GM10847 (cell line): ENCODE results near the gene ZDHHC11.

Experiments used
- POLR2A ChIP-seq: IDR thresholded peaks from 2 replicates; pipeline ENCODE4 v1.6.1; 2011; ENCODE audit not compliant: insufficient read length; ENCODE audit errors: extremely low read depth

Gene ZDHHC11

GRCh38 chr5:759111-759751 lies 91.6 kb downstream of the ZDHHC11 start:
- TF ChIP-seq POLR2A = no peak

GRCh38 chr5:758698-759053 lies 92.1 kb downstream of the ZDHHC11 start:
- TF ChIP-seq POLR2A = no peak

GRCh38 chr5:757931-758697 lies 92.7 kb downstream of the ZDHHC11 start:
- no peak for TF ChIP-seq POLR2A

- TF ChIP-seq POLR2A = no peak
Observed at GRCh38 chr5:757346-757930, 93.3 kb downstream of the ZDHHC11 start.

GRCh38 chr5:756865-757345 lies 93.9 kb downstream of the ZDHHC11 start:
- TF ChIP-seq POLR2A = no peak

- no peak for TF ChIP-seq POLR2A
Observed at GRCh38 chr5:756171-756570, 94.6 kb downstream of the ZDHHC11 start.

GRCh38 chr5:751496-751895 lies 99.3 kb downstream of the ZDHHC11 start:
- TF ChIP-seq POLR2A = no peak

- no peak for TF ChIP-seq POLR2A
Observed at GRCh38 chr5:749101-749670, 101.6 kb downstream of the ZDHHC11 start.

- TF ChIP-seq POLR2A = no peak
Observed at GRCh38 chr5:746258-746761, 104.5 kb downstream of the ZDHHC11 start.
